ENCODE measurements around the gene CABP2.
"Not testable (repeated sequence)": the region's sequence is repeated elsewhere in the genome, so short reads cannot be mapped to it uniquely, and the experiment has no call there.

CABP2 gene

GRCh38 chr11:67484847-67485311 lies 38.4 kb downstream of the CABP2 start:
- peak; percentile 42 for ATAC-seq
- Mint-ChIP-seq H3K36me3 (peaks cover 33% of the 10 kb centered on the region), H3K4me1 (peaks cover 71% of the 10 kb centered on the region)

GRCh38 chr11:67483831-67484665 lies 39.2 kb downstream of the CABP2 start:
- peak; percentile 14 for ATAC-seq
- Mint-ChIP-seq H3K4me1 (peaks cover 65% of the 10 kb centered on the region), H3K27me3 (no peaks in the 10 kb centered on the region), H3K9me3 (no peaks in the 10 kb centered on the region), H3K36me3 (peaks cover 27% of the 10 kb centered on the region), H3K27ac (peak overlapping the region; percentile 93), H3K4me3 (peak overlapping the region; percentile 97)

More at GRCh38 chr11:67484847-67485311, 38.4 kb downstream of the CABP2 start:
- Mint-ChIP-seq H3K27me3 (no peaks in the 10 kb centered on the region), H3K27ac (peak overlapping the region; percentile 93), H3K9me3 (no peaks in the 10 kb centered on the region), H3K4me3 (peak overlapping the region; percentile 97)

- Mint-ChIP-seq H3K4me1 (peaks cover 57% of the 10 kb centered on the region), H3K4me3 (peak within 1 kb of the TSS; percentile 97), H3K27ac (peak within 1 kb of the TSS; percentile 93), H3K27me3 (no peaks in the 10 kb centered on the region), H3K36me3 (peaks cover 25% of the 10 kb centered on the region), H3K9me3 (no peaks in the 10 kb centered on the region)
- ATAC-seq, result peak; percentile 89
These were observed 40.1 kb downstream of the CABP2 start, which contains the start of gene AIP for GRCh38 chr11:67482827-67483798. AIP (plus strand) TSS chr11:67483026; CDS start chr11:67483159, 133 bp downstream.

- peaks cover 49% of the 10 kb centered on the region for H3K4me1 Mint-ChIP-seq
- peak overlapping the region; percentile 97 for H3K4me3 Mint-ChIP-seq
- peak; percentile 3 for ATAC-seq
- no peaks in the 10 kb centered on the region for H3K27me3 Mint-ChIP-seq
- peak overlapping the region; percentile 93 for H3K27ac Mint-ChIP-seq
- peaks cover 18% of the 10 kb centered on the region for H3K36me3 Mint-ChIP-seq
- H3K9me3 Mint-ChIP-seq, result no peaks in the 10 kb centered on the region
These were observed 40.9 kb downstream of the CABP2 start for GRCh38 chr11:67482275-67482826.

DNA sequence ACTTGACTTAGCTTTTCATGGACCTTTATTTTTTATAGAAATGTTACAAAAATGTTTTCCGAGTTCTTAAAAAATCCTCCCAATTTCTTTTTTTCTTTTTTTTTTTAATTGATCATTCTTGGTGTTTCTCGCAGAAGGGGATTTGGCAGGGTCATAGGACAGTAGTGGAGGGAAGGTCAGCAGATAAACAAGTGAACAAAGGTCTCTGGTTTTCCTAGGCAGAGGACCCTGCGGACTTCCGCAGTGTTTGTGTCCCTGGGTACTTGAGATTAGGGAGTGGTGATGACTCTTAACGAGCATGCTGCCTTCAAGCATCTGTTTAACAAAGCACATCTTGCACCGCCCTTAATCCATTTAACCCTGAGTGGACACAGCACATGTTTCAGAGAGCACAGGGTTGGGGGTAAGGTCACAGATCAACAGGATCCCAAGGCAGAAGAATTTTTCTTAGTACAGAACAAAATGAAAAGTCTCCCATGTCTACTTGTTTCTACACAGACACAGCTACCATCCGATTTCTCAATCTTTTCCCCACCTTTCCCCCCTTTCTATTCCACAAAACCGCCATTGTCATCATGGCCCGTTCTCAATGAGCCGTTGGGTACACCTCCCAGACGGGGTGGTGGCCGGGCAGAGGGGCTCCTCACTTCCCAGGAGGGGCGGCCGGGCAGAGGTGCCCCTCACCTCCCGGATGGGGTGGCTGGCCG lies 45.7 kb downstream of the CABP2 start:
- not testable (repeated sequence) for H3K27ac Mint-ChIP-seq, ATAC-seq, H3K36me3 Mint-ChIP-seq, H3K27me3 Mint-ChIP-seq, H3K4me1 Mint-ChIP-seq, H3K9me3 Mint-ChIP-seq, H3K4me3 Mint-ChIP-seq

GRCh38 chr11:67476692-67477091 lies 46.6 kb downstream of the CABP2 start:
- H3K9me3 Mint-ChIP-seq, H3K4me3 Mint-ChIP-seq, ATAC-seq: not testable (repeated sequence)

DNA sequence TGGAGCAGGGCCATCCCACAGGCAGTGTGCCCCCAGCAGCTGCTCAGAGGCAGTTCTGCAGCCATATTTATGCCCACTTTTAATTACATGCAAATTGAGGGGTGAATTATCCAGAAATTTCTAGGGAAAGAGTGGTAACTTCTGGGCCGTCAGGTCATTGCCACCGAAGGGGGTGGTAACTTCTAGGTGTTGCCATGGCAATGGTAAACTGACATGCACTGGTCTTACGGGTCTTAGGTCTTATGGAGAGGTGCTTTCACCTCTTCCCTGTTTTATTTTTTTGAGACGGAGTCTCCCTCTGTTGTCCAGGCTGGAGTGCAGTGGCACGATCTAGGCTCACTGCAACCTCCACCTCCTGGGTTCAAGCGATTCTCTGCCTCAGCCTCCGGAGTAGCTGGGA lies 50.4 kb downstream of the CABP2 start:
- Mint-ChIP-seq H3K4me3 (no peak overlapping the region), H3K27me3 (no peaks in the 10 kb centered on the region), H3K9me3 (no peaks in the 10 kb centered on the region), H3K4me1 (peaks cover 37% of the 10 kb centered on the region), H3K27ac (no peak overlapping the region), H3K36me3 (no peaks in the 10 kb centered on the region)
- no peak for ATAC-seq

More at GRCh38 chr11:67476692-67477091, 46.6 kb downstream of the CABP2 start:
- not testable (repeated sequence) for H3K36me3 Mint-ChIP-seq, H3K27me3 Mint-ChIP-seq, H3K4me1 Mint-ChIP-seq, H3K27ac Mint-ChIP-seq

- peaks cover 57% of the 10 kb centered on the region for H3K4me1 Mint-ChIP-seq
- no peak for ATAC-seq
- peak overlapping the region; percentile 94 for H3K4me3 Mint-ChIP-seq
- H3K27ac Mint-ChIP-seq, result peak overlapping the region; percentile 95
- no peaks in the 10 kb centered on the region for H3K9me3 Mint-ChIP-seq
- no peaks in the 10 kb centered on the region for H3K27me3 Mint-ChIP-seq
- peaks cover 1% of the 10 kb centered on the region for H3K36me3 Mint-ChIP-seq
These were observed 52.8 kb downstream of the CABP2 start for GRCh38 chr11:67470337-67471002.

- H3K27me3 Mint-ChIP-seq, result no peaks in the 10 kb centered on the region
- H3K36me3 Mint-ChIP-seq, result peaks cover 7% of the 10 kb centered on the region
- no peaks in the 10 kb centered on the region for H3K9me3 Mint-ChIP-seq
- H3K4me3 Mint-ChIP-seq, result peak overlapping the region; percentile 94
- peak overlapping the region; percentile 95 for H3K27ac Mint-ChIP-seq
- no peak for ATAC-seq
- peaks cover 66% of the 10 kb centered on the region for H3K4me1 Mint-ChIP-seq
These were observed 53.8 kb downstream of the CABP2 start for GRCh38 chr11:67469508-67469811.
